PC-3 (cell line): Measurements from ENCODE around the gene NUP93.

Experiments
- EZH2 ChIP-seq: fragments of 300-600 bp; sonication (generic); IDR thresholded peaks from one replicate; pipeline ENCODE4 v1.6.1; 2017; ENCODE audit warnings: antibody characterized with exemption, mild to moderate bottlenecking, low read length; ENCODE audit not compliant: unreplicated experiment
- TF ChIP-seq, protein P1 (sequence below): fragments of 300-600 bp; sonication (generic); conservative IDR thresholded peaks from 2 replicates; pipeline ENCODE4 v1.5.1; 2017; ENCODE audit warnings: antibody characterized with exemption, low read depth, mild to moderate bottlenecking, low read length

DNA sequence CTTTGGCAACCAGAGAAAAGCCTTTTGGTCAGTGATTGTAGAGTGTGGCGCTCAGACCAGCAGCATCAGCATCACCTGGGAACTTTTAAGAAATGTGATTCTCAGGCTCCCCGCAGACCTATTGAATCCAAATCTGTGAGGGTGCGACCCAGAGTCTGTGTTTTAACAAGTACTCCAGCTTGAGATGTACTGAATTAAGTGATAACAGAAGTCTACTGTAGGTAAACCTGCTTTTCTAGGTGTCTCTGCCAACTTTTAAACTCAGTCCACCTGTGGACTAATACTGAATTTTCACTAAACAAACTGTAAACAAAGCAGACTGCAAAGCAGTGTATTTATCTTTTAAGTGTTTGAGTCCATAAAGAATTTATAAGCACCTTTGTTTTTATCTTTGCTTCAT is 43.6 kb downstream of the NUP93 start:
- TF ChIP-seq, protein P1, sequence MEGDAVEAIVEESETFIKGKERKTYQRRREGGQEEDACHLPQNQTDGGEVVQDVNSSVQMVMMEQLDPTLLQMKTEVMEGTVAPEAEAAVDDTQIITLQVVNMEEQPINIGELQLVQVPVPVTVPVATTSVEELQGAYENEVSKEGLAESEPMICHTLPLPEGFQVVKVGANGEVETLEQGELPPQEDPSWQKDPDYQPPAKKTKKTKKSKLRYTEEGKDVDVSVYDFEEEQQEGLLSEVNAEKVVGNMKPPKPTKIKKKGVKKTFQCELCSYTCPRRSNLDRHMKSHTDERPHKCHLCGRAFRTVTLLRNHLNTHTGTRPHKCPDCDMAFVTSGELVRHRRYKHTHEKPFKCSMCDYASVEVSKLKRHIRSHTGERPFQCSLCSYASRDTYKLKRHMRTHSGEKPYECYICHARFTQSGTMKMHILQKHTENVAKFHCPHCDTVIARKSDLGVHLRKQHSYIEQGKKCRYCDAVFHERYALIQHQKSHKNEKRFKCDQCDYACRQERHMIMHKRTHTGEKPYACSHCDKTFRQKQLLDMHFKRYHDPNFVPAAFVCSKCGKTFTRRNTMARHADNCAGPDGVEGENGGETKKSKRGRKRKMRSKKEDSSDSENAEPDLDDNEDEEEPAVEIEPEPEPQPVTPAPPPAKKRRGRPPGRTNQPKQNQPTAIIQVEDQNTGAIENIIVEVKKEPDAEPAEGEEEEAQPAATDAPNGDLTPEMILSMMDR, result no peak
- TF ChIP-seq EZH2, result no peak
